ENCODE results near the gene STEEP1. TPM values are rescaled to one million over a fixed set of nuclear protein-coding genes. Genes with fewer than 3 reads are reported as not detected.

STEEP1 gene
- total and polyA plus RNA-seq, 2 donors (not counting 3 experiments of a cell fraction or from before 2014, with no cell fraction given): 12.1 to 23.1 TPM

DNA sequence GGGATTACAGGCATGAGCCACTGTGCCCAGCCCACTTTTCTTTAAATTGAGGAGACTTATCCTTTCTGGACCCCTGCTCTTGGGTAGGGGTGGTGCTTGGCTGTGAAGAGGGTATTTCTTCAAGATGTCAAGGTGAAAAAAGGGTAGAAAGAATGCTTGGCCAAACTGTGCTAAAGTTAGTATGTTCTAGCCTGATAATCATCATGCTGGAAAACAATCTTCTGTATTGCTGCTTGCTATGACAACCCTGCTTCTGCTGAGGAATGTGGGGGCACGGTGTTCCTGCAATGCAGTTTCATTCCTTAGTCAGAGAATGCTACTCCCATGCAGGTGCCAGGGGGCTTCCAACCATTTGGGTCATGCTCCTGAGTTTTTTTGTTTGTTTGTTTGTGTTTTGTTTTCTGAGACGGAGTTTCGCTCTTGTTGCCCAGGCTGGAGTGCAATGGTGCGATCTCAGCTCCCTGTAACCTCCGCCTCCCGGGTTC lies 5.2 kb upstream of the STEEP1 start:
- Histone ChIP-seq H3K9me1 (replicated peaks; ENCODE audit: control insufficient read depth, extremely low read depth, insufficient read depth, low read length) (no peaks in the 10 kb centered on the region), H3K79me2 (ENCODE audit: control insufficient read depth, insufficient read depth, low read length) (peaks cover 7% of the 10 kb centered on the region), H3K4me1 (ENCODE audit: control insufficient read depth, extremely low read depth, insufficient read depth, low read length) (peaks cover 5% of the 10 kb centered on the region), H3K27ac (ENCODE audit: insufficient read depth, low read depth, low read length) (no peak overlapping the region), H3K9me3 (replicated peaks; ENCODE audit: control insufficient read depth, insufficient read depth, low read length) (no peaks in the 10 kb centered on the region), H3K36me3 (ENCODE audit: control insufficient read depth in 2 of 2, extremely low read depth in 1 of 2, insufficient read depth in 2 of 2, low read length in 2 of 2) (no peaks in the 10 kb centered on the region), H4K20me1 (replicated peaks; ENCODE audit: control insufficient read depth, extremely low read depth, insufficient read depth, low read length) (no peaks in the 10 kb centered on the region), H3K27me3 (ENCODE audit: control insufficient read depth in 2 of 2, insufficient read depth in 2 of 2, low read length in 2 of 2) (no peaks in the 10 kb centered on the region), H2AFZ (ENCODE audit: low read depth, low read length) (no peak overlapping the region), H3K9ac (replicated peaks; ENCODE audit: extremely low read depth, insufficient read depth, low read length) (no peak overlapping the region), H3K4me3 (replicated peaks in 1 of 3; ENCODE audit: insufficient read depth in 1 of 3, low read depth in 1 of 3, low read length in 3 of 3) (no peak overlapping the region), H3K4me2 (ENCODE audit: insufficient read depth, low read length) (no peak overlapping the region)
- no TSS peak for BruUV-seq (replicated peaks)
- dilution Hi-C loops (cut with MboI; ENCODE audit: extremely low pct_ligation_motif_present, low sequenced_read_pairs): no loop called here
- DNase-seq (ENCODE audit: low read depth, low spot score) (no peak), FAIRE-seq (no peak)
- ChIA-PET POLR2A (no interaction called here), CTCF (interaction anchor here (1.3 kb wide), 1 partner anchor 20 kb away, joined by 3 read pairs; no protein-coding TSS in a partner anchor)
- TF ChIP-seq POLR2AphosphoS5 (IDR thresholded peaks at IDR 0.05; ENCODE audit: insufficient read depth, low read depth, low read length) (no peak), POLR2A (IDR thresholded peaks at IDR 0.05; ENCODE audit: low read depth, low read length) (no peak), EZH2 (IDR thresholded peaks at IDR 0.05; ENCODE audit: borderline replicate concordance, low read depth, low read length, severe bottlenecking) (no peak), FOS (IDR thresholded peaks at IDR 0.05; ENCODE audit: borderline replicate concordance, insufficient read depth, low read length) (no peak), MYC (IDR thresholded peaks at IDR 0.05; ENCODE audit: low read depth, low read length) (no peak), GATA2 (IDR thresholded peaks at IDR 0.05; ENCODE audit: insufficient read depth, insufficient read length, low read depth, low read length) (no peak), JUN (IDR thresholded peaks at IDR 0.05; ENCODE audit: borderline replicate concordance, insufficient read depth, insufficient read length, low read depth) (no peak)
- TF ChIP-seq, protein P1, sequence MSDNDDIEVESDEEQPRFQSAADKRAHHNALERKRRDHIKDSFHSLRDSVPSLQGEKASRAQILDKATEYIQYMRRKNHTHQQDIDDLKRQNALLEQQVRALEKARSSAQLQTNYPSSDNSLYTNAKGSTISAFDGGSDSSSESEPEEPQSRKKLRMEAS (IDR thresholded peaks at IDR 0.05; ENCODE audit: insufficient read depth, insufficient read length): no peak
- TF ChIP-seq, protein P2, sequence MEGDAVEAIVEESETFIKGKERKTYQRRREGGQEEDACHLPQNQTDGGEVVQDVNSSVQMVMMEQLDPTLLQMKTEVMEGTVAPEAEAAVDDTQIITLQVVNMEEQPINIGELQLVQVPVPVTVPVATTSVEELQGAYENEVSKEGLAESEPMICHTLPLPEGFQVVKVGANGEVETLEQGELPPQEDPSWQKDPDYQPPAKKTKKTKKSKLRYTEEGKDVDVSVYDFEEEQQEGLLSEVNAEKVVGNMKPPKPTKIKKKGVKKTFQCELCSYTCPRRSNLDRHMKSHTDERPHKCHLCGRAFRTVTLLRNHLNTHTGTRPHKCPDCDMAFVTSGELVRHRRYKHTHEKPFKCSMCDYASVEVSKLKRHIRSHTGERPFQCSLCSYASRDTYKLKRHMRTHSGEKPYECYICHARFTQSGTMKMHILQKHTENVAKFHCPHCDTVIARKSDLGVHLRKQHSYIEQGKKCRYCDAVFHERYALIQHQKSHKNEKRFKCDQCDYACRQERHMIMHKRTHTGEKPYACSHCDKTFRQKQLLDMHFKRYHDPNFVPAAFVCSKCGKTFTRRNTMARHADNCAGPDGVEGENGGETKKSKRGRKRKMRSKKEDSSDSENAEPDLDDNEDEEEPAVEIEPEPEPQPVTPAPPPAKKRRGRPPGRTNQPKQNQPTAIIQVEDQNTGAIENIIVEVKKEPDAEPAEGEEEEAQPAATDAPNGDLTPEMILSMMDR (IDR thresholded peaks at IDR 0.05; ENCODE audit: extremely low read depth in 1 of 2, insufficient read depth in 1 of 2, low read depth in 1 of 2, low read length in 2 of 2): no peak
- intact Hi-C loops (cut with micrococcal nuclease): loop anchor here (5.0 kb wide), 1 partner anchor 723 kb away; no protein-coding TSS in a partner anchor

Measured in endothelial cell of umbilical vein (primary cell).